CD4-positive, alpha-beta T cell (primary cell): ENCODE data around the gene H3-3A. TPM values are rescaled to one million over a fixed set of nuclear protein-coding genes. Genes with fewer than 3 reads are reported as not detected.

Source experiments
- ATAC-seq: fragments of 200-7000 bp; cut with Tn5 transposase; one replicate; pipeline ENCODE4 v1.10.0; 2022; ENCODE audit warnings: mild to moderate bottlenecking; ENCODE audit not compliant: poor library complexity
- CTCF ChIA-PET: fragments of 350-600 bp; sonication (Branson Sonifier 250); formaldehyde crosslinking; loops from one replicate; lab custom pipeline; 2021; ENCODE audit warnings: antibody characterized with exemption, inconsistent platforms; lab: Charles Lee
- POLR2A ChIA-PET: fragments of 350-600 bp; sonication (Branson Sonifier 250); formaldehyde crosslinking; loops from one replicate; lab custom pipeline; 2021; ENCODE audit warnings: antibody characterized with exemption, inconsistent platforms; lab: Charles Lee
- DNase-seq, 14 experiments: peaks; one replicate each; pipeline ENCODE4 v3.0.0-alpha.2; 2013 to 2020; ENCODE audit warnings: mixed read lengths in 2 of 14
- H3K27ac ChIP-seq, 2 donors: one replicate each; pipeline versions ENCODE4 v1.5.1 to v1.7.0; 2013; ENCODE audit warnings: low read length in 2 of 2, low read depth in 1 of 2, mild to moderate bottlenecking in 1 of 2
- H3K27me3 ChIP-seq, 2 experiments: 1 replicate in 1 of 2; 2 replicates in 1 of 2; pipeline versions ENCODE4 v1.6.1 to v1.7.0; 2013; ENCODE audit warnings: low read length in 2 of 2, control low read depth in 1 of 2, mild to moderate bottlenecking in 1 of 2, moderate library complexity in 1 of 2; ENCODE audit not compliant: insufficient read depth in 2 of 2, control insufficient read depth in 1 of 2
- H3K36me3 ChIP-seq: one replicate; pipeline ENCODE4 v1.6.1; 2013; ENCODE audit warnings: low read length, control low read depth; ENCODE audit not compliant: insufficient read depth
- H3K4me1 ChIP-seq: one replicate; pipeline ENCODE4 v1.6.1; 2013; ENCODE audit warnings: low read length, control low read depth; ENCODE audit not compliant: insufficient read depth
- H3K4me3 ChIP-seq: one replicate; pipeline ENCODE4 v1.5.1; 2013; ENCODE audit warnings: mild to moderate bottlenecking, low read length, moderate library complexity
- H3K9me3 ChIP-seq, 2 experiments: 1 replicate in 1 of 2; 2 replicates in 1 of 2; pipeline versions ENCODE4 v1.6.1 to v1.7.0; 2013; ENCODE audit warnings: low read length in 2 of 2, mild to moderate bottlenecking in 2 of 2, control low read depth in 1 of 2, moderate library complexity in 1 of 2; ENCODE audit not compliant: control insufficient read depth in 1 of 2, insufficient read depth in 1 of 2
- H3K27ac Mint-ChIP-seq: one replicate; pipeline ENCODE4 v1.8.0; 2020; ENCODE audit warnings: mixed read lengths
- H3K27me3 Mint-ChIP-seq: one replicate; pipeline ENCODE4 v1.8.0; 2021; ENCODE audit warnings: mixed read lengths
- H3K36me3 Mint-ChIP-seq: one replicate; pipeline ENCODE4 v1.8.0; 2021; ENCODE audit warnings: low read depth, mixed read lengths
- H3K4me1 Mint-ChIP-seq: one replicate; pipeline ENCODE4 v1.8.0; 2021; ENCODE audit warnings: low read depth, mixed read lengths
- H3K4me3 Mint-ChIP-seq: one replicate; pipeline ENCODE4 v1.8.0; 2020; ENCODE audit warnings: mild to moderate bottlenecking, mixed read lengths
- H3K9me3 Mint-ChIP-seq: one replicate; pipeline ENCODE4 v1.8.0; 2020; ENCODE audit warnings: mixed read lengths
- intact Hi-C, 2 experiments: fragments of 100-400 bp; cut with DNase I in 1 of 2; cut with micrococcal nuclease in 1 of 2; formaldehyde crosslinking; loops; one replicate each; pipeline versions ENCODE4 v1.15.1 to v1.9.0; 2023 to 2025; cut with DNase I, micrococcal nuclease
- total RNA-seq, 174 experiments: library from RNA in 2 of 174; stranded (reverse) in 2 of 174; gene quantifications; one replicate each; pipeline ENCODE4 v1.2.3 and lab custom pipeline; 2021 to 2026
- TF ChIP-seq, protein P1 (sequence below): fragments of 200-600 bp; IDR thresholded peaks from one replicate; pipeline ENCODE4 v1.8.0; 2022; ENCODE audit warnings: antibody characterized with exemption, mild to moderate bottlenecking

H3-3A gene
- total RNA-seq, 2 experiments from 2014 or later, result 372 to 380 TPM

DNA sequence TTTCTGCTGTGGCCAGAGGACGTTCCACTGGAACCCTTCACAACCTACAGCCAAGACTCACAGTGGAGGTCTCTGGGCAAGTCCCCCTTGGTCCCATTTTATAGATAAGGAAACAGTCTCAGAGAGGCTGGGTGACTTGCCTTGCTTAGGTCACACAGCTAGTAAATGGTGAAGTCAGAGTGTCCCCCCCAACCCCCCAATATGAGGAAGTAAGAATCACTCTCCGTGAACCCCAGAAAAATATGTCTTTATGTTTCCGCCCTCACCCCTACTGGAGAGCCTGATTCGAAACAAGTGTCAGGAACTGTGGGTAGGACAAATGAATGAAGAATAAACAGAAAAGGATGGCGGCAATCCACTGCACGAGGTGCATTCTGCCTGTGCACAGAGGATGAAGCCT lies 56.7 kb downstream of the H3-3A start:
- intact Hi-C loops, result no loop called here
- POLR2A ChIA-PET, result interaction anchor here (3.3 to 3.7 kb wide), 2 partner anchors 54 to 56 kb away, joined by 15 to 33 read pairs; partner anchors contain the start of gene H3-3A
- Histone ChIP-seq H3K4me3 (no peak overlapping the region), H3K4me1 (peaks cover 28% of the 10 kb centered on the region), H3K36me3 (no peaks in the 10 kb centered on the region), H3K27me3 (no peaks in the 10 kb centered on the region), H3K27ac (no peak overlapping the region), H3K9me3 (no peaks in the 10 kb centered on the region)
- Mint-ChIP-seq H3K27me3 (no peaks in the 10 kb centered on the region), H3K27ac (no peak overlapping the region), H3K36me3 (no peaks in the 10 kb centered on the region), H3K4me1 (peaks cover 22% of the 10 kb centered on the region), H3K9me3 (no peaks in the 10 kb centered on the region), H3K4me3 (peak overlapping the region; percentile 25)
- ATAC-seq (no peak), DNase-seq (no peak)
- TF ChIP-seq, protein P1, sequence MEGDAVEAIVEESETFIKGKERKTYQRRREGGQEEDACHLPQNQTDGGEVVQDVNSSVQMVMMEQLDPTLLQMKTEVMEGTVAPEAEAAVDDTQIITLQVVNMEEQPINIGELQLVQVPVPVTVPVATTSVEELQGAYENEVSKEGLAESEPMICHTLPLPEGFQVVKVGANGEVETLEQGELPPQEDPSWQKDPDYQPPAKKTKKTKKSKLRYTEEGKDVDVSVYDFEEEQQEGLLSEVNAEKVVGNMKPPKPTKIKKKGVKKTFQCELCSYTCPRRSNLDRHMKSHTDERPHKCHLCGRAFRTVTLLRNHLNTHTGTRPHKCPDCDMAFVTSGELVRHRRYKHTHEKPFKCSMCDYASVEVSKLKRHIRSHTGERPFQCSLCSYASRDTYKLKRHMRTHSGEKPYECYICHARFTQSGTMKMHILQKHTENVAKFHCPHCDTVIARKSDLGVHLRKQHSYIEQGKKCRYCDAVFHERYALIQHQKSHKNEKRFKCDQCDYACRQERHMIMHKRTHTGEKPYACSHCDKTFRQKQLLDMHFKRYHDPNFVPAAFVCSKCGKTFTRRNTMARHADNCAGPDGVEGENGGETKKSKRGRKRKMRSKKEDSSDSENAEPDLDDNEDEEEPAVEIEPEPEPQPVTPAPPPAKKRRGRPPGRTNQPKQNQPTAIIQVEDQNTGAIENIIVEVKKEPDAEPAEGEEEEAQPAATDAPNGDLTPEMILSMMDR, result no peak
- CTCF ChIA-PET, result interaction anchor here (2.6 kb wide), 1 partner anchor 54 kb away, joined by 19 read pairs; no protein-coding TSS in a partner anchor

DNA sequence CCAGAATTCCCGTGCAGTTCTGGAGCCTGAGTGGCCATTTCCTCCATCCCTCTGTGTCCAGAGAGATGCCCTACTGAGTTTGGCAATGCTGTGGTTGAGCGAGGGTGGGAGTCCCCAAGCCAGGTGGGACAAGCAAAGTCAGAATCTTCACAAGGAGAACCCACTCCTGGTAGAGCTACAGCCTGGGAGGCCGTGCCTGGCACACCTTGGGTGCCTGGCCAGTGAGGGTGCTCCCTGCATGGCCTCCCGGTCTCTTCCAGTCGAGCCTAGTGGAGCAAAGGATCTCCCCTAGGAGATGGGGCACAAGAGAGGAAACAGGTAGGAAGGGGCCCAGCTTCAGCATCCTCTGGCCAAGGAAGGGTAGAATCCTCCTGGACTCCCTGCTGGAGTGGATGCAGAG lies 57.9 kb downstream of the H3-3A start:
- Histone ChIP-seq H3K9me3 (no peaks in the 10 kb centered on the region), H3K4me1 (peaks cover 35% of the 10 kb centered on the region), H3K36me3 (no peaks in the 10 kb centered on the region), H3K4me3 (no peak overlapping the region), H3K27ac (no peak overlapping the region), H3K27me3 (no peaks in the 10 kb centered on the region)
- intact Hi-C loops, result loop anchor here (2.0 to 10.0 kb wide), 6 partner anchors 38 to 643 kb away; partner anchors contain the start of genes LIN9 (in 1 of the 2) and PARP1 (in 1 of the 2)
- Mint-ChIP-seq H3K27me3 (no peaks in the 10 kb centered on the region), H3K4me1 (peaks cover 32% of the 10 kb centered on the region), H3K36me3 (no peaks in the 10 kb centered on the region), H3K9me3 (no peaks in the 10 kb centered on the region), H3K4me3 (peak overlapping the region; percentile 94), H3K27ac (peak overlapping the region; percentile 91)
- TF ChIP-seq, protein P1, result no peak
- ATAC-seq (no peak), DNase-seq (no peak)
- ChIA-PET POLR2A (interaction anchor here (0.9 to 3.7 kb wide), 6 partner anchors 10 to 121 kb away, joined by 3 to 33 read pairs (median 6); partner anchors contain the start of genes H3-3A and SDE2), CTCF (interaction anchor here (1.3 to 2.6 kb wide), 2 partner anchors 56 to 76 kb away, joined by 3 to 19 read pairs; no protein-coding TSS in a partner anchor)

DNA sequence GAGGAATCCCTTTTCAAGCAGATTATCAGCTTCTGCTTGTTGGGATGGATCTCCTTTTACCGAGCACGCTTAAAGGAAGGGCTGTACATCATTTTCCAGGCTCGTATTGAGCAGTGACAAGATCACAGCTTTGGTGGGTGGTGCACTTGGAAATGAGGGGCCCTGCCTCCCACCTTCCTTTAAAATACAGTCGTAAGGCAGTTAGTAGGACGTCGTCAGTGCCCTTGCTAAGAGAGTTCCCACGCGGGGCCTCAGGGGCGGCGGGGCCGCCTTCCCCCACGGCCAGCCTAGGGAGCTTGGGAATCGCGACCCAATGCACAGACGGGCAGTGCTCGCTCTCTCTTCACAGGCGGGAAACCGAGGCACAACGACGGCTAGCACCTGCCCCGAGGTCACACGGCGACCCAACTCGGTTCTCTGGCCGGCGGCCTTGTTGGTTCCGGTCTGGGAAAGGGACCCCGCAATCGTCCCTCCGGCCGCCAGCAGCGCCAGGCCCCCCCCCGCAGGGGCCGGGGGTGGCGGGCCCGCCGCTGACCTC lies 58.6 kb downstream of the H3-3A start:
- Mint-ChIP-seq H3K27ac (peak overlapping the region; percentile 91), H3K4me1 (peaks cover 33% of the 10 kb centered on the region), H3K27me3 (no peaks in the 10 kb centered on the region), H3K4me3 (peak overlapping the region; percentile 94), H3K36me3 (no peaks in the 10 kb centered on the region), H3K9me3 (no peaks in the 10 kb centered on the region)
- ATAC-seq, result no peak
- Histone ChIP-seq H3K9me3 (no peaks in the 10 kb centered on the region), H3K27me3 (no peaks in the 10 kb centered on the region), H3K4me3 (peak overlapping the region; percentile 43), H3K27ac (peak overlapping the region; percentile 13 to 77), H3K36me3 (no peaks in the 10 kb centered on the region), H3K4me1 (peaks cover 37% of the 10 kb centered on the region)
- ChIA-PET POLR2A (interaction anchor here (0.7 to 3.7 kb wide), 7 partner anchors 11 to 212 kb away, joined by 3 to 33 read pairs (median 6); partner anchors contain the start of genes H3-3A and SDE2), CTCF (interaction anchor here (1.3 to 2.6 kb wide), 3 partner anchors 56 to 76 kb away, joined by 3 to 19 read pairs (median 6); partner anchors contain the start of gene H3-3A)
- intact Hi-C loops, result loop anchor here (1.0 to 10.0 kb wide), 7 partner anchors 39 to 644 kb away; partner anchors contain the start of genes LIN9 (in 1 of the 2) and PARP1 (in 1 of the 2)
- DNase-seq, result no peak
- TF ChIP-seq, protein P1, result no peak

Other genes with a start within 250 kb of the H3-3A start
- gene TMEM63A, start 180.3 kb upstream of the H3-3A start, total RNA-seq, result 100 to 1,000 TPM; 199 to 204 TPM
- gene LEFTY1, start 173.6 kb upstream of the H3-3A start, total RNA-seq, result not detected
- 10 to 100 TPM; 24.1 to 26.2 TPM for gene PYCR2, start 138.5 kb upstream of the H3-3A start, total RNA-seq
- gene LEFTY2, start 121.5 kb upstream of the H3-3A start, total RNA-seq, result not detected
- gene SDE2, start 63.4 kb upstream of the H3-3A start, total RNA-seq, result 10 to 100 TPM; 48.2 to 49.3 TPM
- 10 to 100 TPM; 26.5 to 28.3 TPM for gene ACBD3, start 124.0 kb downstream of the H3-3A start, total RNA-seq
- gene MIXL1, start 160.9 kb downstream of the H3-3A start, total RNA-seq, result not detected
- 1 to 10 TPM; 1.3 to 1.5 TPM for gene LIN9, start 246.4 kb downstream of the H3-3A start, total RNA-seq